GM12891 (cell line): ENCODE measurements around the gene SCNN1G.
A peak's percentile ranks its signal among the peaks of the same experiment; 100 is the strongest.

ENCODE experiments used
- DNase-seq: peaks from one replicate; pipeline ENCODE4 v3.0.0; 2011; ENCODE audit warnings: low spot score; ENCODE audit not compliant: insufficient read length
- FAIRE-seq: peaks from 2 replicates; lab custom pipeline; 2011; peaks lifted over from hg19 to GRCh38; lab: Jason Lieb, UNC
- PAX5 ChIP-seq: IDR thresholded peaks from 2 replicates; pipeline ENCODE4 v1.6.1; 2011; ENCODE audit warnings: low read length, moderate library complexity, mild to moderate bottlenecking; ENCODE audit not compliant: insufficient read depth, severe bottlenecking
- POLR2A ChIP-seq: IDR thresholded peaks from 2 replicates; pipeline ENCODE4 v1.6.1; 2011; ENCODE audit warnings: low read depth, low read length, control low read depth
- POLR2AphosphoS5 ChIP-seq: IDR thresholded peaks from 2 replicates; pipeline ENCODE4 v1.6.1; 2011; ENCODE audit warnings: low read depth, low read length, control low read depth
- POU2F2 ChIP-seq: IDR thresholded peaks from 2 replicates; pipeline ENCODE4 v1.6.1; 2011; ENCODE audit warnings: low read depth, mild to moderate bottlenecking, control low read depth, low read length, moderate library complexity
- SPI1 ChIP-seq: IDR thresholded peaks from 2 replicates; pipeline ENCODE4 v1.6.1; 2011; ENCODE audit warnings: low read depth, low read length, control low read depth
- TAF1 ChIP-seq: IDR thresholded peaks from 2 replicates; pipeline ENCODE4 v1.6.1; 2011; ENCODE audit warnings: low read depth, low read length, control low read depth

Gene SCNN1G

DNA sequence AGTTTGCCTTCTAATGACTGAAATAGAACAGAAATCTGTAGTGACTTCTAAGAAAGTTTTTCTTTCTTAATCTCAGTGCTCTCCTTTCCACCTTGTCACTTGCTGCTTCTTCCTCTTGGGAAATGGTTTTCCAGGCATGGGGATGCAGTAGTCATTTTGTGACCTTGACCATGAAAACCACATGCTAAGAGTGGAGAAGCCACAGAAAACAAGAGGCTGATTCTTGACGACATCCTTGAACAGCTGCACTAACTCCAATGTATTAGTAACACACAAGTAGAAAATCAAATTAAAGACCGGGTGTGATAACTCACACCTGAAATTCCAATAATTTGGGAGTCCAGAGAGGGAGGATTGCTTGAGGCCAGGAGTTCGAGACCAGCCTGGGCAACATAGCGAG lies 17.8 kb upstream of the SCNN1G start:
- no peak for DNase-seq
- TF ChIP-seq POU2F2: no peak
- no peak for TF ChIP-seq PAX5
- TF ChIP-seq POLR2AphosphoS5: no peak
- no peak for TF ChIP-seq TAF1
- TF ChIP-seq SPI1: no peak
- no peak for TF ChIP-seq POLR2A
- no peak for FAIRE-seq

GRCh38 chr16:23172583-23172982 lies 10.0 kb upstream of the SCNN1G start:
- no peak for DNase-seq
- no peak for TF ChIP-seq POU2F2
- no peak for TF ChIP-seq PAX5
- TF ChIP-seq POLR2A: no peak
- TF ChIP-seq POLR2AphosphoS5: no peak
- TF ChIP-seq SPI1: no peak
- no peak for TF ChIP-seq TAF1
- no peak for FAIRE-seq

- FAIRE-seq (no peak), DNase-seq (no peak)
- no peak for TF ChIP-seq POLR2A
These were observed 9.6 kb upstream of the SCNN1G start for GRCh38 chr16:23172994-23173393.

DNA sequence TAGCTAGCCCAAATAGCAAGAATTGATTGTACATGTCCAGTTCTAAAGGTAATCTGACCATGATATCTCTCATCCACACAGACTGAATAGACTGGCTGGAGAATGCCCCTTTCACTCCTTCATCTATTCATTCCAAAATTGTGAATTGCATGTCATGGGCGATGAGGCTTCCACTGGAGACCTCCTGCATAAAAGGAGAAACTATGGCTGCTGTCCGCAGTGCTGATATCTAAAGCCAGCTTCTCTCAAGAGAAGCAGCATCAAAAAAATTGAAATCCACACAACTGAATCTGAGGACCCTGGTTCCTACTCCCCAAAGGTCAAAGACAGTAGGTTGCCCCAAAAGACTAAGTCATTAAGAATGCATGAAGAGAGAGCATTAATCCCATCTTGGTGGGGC lies 7.9 kb upstream of the SCNN1G start:
- no peak for DNase-seq

GRCh38 chr16:23175651-23176050 lies 6.9 kb upstream of the SCNN1G start:
- FAIRE-seq (no peak), DNase-seq (no peak)
- TF ChIP-seq POU2F2 (no peak), TAF1 (no peak), POLR2AphosphoS5 (no peak), POLR2A (no peak), PAX5 (no peak), SPI1 (no peak)

More for the DNA sequence above, 7.9 kb upstream of the SCNN1G start:
- FAIRE-seq: no peak
- TF ChIP-seq SPI1 (no peak), POU2F2 (no peak), POLR2A (no peak), PAX5 (no peak), TAF1 (no peak), POLR2AphosphoS5 (no peak)

DNA sequence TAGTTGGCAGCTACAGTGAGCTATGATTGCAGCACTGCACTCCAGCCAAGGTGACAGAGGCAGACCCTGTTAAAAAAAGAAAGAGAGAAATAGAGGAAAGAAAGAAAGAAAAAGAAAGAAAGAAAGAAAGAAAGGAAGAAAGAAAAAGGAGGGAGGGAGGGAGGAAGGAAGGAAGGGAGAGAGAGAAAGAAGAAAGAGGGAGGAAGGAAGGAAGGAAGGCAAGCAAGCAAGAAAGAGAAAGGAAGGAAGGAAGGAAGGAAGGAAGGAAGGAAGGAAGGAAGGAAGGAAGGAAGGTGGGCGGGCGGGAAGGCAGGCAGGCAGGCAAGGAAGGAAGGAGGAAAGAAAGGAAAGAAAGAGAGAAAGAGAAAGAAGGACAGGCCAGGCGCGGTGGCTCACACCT lies 1.0 kb upstream of the SCNN1G start:
- DNase-seq (no peak), FAIRE-seq (no peak)
- TF ChIP-seq POLR2A (no peak), SPI1 (no peak), TAF1 (no peak), POU2F2 (no peak), POLR2AphosphoS5 (no peak), PAX5 (no peak)

DNA sequence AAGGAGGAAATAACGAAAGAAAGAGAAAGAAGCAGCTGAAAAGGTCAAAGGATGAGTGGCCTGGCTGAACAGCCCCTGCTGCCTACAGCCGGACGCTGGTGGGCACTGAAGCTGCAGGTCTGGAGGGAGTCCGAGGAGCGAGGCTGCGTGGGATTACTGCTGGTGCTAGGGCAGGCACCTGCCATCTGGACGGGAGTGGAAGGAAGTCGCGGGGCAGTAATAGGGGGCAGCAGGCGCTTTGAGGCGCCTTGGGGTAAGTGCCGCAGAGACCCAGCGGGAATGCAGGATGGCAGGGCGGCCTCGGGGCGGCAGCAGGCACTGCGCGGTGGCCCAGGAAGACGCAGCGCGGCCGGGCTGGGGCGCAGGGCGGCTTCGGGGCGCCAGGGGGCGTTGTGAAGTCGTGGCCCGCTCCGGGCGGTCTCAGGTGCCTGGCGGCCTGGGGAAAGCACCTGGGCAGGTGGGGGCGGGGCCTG lies 303 bp upstream of the SCNN1G start:
- FAIRE-seq (peak; percentile 92), DNase-seq (peak; percentile 93)
- no peak for TF ChIP-seq TAF1
- TF ChIP-seq POU2F2: 0 out of 2 replicates have a peak, but pooled peaks have one; percentile 56

GRCh38 chr16:23183543-23183862 lies 958 bp downstream of the SCNN1G start:
- DNase-seq: no peak
- no peak for FAIRE-seq
- TF ChIP-seq TAF1: no peak
- TF ChIP-seq POU2F2: no peak
- TF ChIP-seq POLR2A: no peak
- TF ChIP-seq POLR2AphosphoS5: no peak

- TF ChIP-seq PAX5: no peak
- TF ChIP-seq POU2F2: no peak
- no peak for TF ChIP-seq SPI1
- TF ChIP-seq POLR2AphosphoS5: no peak
- no peak for TF ChIP-seq TAF1
- TF ChIP-seq POLR2A: no peak
- DNase-seq (no peak), FAIRE-seq (no peak)
These were observed 3.1 kb downstream of the SCNN1G start for GRCh38 chr16:23185656-23186055.

- DNase-seq: no peak
- no peak for FAIRE-seq
- TF ChIP-seq POLR2AphosphoS5 (no peak), POLR2A (no peak), POU2F2 (no peak), PAX5 (no peak), TAF1 (no peak)
These were observed 3.6 kb downstream of the SCNN1G start for GRCh38 chr16:23186171-23186570.

DNA sequence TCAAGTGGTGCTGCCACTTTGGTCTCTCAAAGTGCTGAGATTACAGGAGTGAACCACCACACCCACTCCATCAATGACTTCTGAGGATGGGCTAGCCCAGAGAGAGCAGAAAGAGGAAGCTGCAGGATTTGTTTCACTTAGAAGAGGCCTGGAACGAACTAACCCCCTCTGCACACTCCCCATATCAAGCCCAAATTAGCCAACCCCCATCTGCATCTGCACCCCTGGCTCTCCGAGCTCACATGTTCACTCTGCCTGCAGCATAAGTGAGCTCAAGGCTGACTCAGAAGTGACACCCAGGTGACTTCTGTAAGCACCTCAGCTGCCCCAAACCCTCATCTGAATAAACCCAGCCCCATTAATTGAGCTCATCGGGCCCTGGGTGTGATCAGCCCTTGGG lies 4.8 kb downstream of the SCNN1G start:
- FAIRE-seq: no peak
- TF ChIP-seq SPI1: no peak
- no peak for TF ChIP-seq POU2F2

More for the DNA sequence above, 4.8 kb downstream of the SCNN1G start:
- no peak for DNase-seq
